ENCODE data around the gene SETD2.

DNA sequence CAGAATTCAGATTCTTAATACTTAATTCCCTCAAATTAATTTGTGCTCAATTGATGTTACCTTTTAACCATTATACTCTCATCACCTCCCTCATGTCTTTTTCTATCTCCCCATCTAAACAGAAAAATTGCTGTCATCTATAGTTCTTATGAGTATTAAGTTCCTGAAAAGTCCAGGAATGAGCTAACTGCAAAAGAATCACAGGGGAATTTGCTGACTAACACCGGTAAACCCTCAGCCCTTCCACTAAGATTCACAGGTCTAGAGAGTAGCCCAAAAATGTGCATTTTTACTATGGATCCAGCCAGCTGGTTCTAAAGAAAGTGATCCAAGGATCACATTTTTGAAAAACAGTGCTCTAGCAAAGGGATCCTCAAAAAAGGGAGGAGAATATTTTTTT, 67.0 kb downstream of the SETD2 start:
- TF ChIP-seq, protein P1, sequence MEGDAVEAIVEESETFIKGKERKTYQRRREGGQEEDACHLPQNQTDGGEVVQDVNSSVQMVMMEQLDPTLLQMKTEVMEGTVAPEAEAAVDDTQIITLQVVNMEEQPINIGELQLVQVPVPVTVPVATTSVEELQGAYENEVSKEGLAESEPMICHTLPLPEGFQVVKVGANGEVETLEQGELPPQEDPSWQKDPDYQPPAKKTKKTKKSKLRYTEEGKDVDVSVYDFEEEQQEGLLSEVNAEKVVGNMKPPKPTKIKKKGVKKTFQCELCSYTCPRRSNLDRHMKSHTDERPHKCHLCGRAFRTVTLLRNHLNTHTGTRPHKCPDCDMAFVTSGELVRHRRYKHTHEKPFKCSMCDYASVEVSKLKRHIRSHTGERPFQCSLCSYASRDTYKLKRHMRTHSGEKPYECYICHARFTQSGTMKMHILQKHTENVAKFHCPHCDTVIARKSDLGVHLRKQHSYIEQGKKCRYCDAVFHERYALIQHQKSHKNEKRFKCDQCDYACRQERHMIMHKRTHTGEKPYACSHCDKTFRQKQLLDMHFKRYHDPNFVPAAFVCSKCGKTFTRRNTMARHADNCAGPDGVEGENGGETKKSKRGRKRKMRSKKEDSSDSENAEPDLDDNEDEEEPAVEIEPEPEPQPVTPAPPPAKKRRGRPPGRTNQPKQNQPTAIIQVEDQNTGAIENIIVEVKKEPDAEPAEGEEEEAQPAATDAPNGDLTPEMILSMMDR (IDR thresholded peaks at IDR 0.05), result no peak
- no peak for TF ChIP-seq POLR2A (IDR thresholded peaks at IDR 0.05)

Data from lower leg skin (tissue), 3 donors.